ENCODE results near the gene MEN1.
"Not testable (repeated sequence)": the region's sequence is repeated elsewhere in the genome, so short reads cannot be mapped to it uniquely, and the experiment has no call there.

MEN1 gene

GRCh38 chr11:64832467-64833197 is 22.3 kb upstream of the MEN1 start:
- no peak for DNase-seq

GRCh38 chr11:64831411-64831891 is 21.1 kb upstream of the MEN1 start:
- DNase-seq, result no peak

- DNase-seq, result no peak
Measured at GRCh38 chr11:64829536-64830251, 19.3 kb upstream of the MEN1 start.

GRCh38 chr11:64827451-64827839 is 17.1 kb upstream of the MEN1 start:
- DNase-seq, result no peak

- DNase-seq, result no peak
Measured at GRCh38 chr11:64826578-64827450, 16.5 kb upstream of the MEN1 start.

GRCh38 chr11:64826062-64826461 is 15.7 kb upstream of the MEN1 start:
- DNase-seq, result no peak

GRCh38 chr11:64823568-64824119 is 13.3 kb upstream of the MEN1 start:
- DNase-seq, result no peak

- no peak for DNase-seq
Measured at GRCh38 chr11:64817476-64817875, 7.1 kb upstream of the MEN1 start.

GRCh38 chr11:64815433-64815832 is 5.1 kb upstream of the MEN1 start:
- DNase-seq, result not testable (repeated sequence)

GRCh38 chr11:64814712-64815187 is 4.4 kb upstream of the MEN1 start:
- DNase-seq, result no peak

- no peak for DNase-seq
Measured at GRCh38 chr11:64813826-64814225, 3.5 kb upstream of the MEN1 start.

- DNase-seq, result no peak
Measured at GRCh38 chr11:64810891-64811272, 531 bp upstream of the MEN1 start.

- no peak for DNase-seq
Measured at GRCh38 chr11:64809781-64810241, 540 bp downstream of the MEN1 start.

GRCh38 chr11:64805481-64805880 is 4.9 kb downstream of the MEN1 start:
- no peak for DNase-seq

GRCh38 chr11:64804346-64805210 is 5.8 kb downstream of the MEN1 start:
- no peak for DNase-seq

GRCh38 chr11:64803846-64804345 is 6.5 kb downstream of the MEN1 start:
- DNase-seq, result no peak

- peak; percentile 38 for DNase-seq
Measured at GRCh38 chr11:64803158-64803845, 7.0 kb downstream of the MEN1 start, which contains the start of gene MAP4K2. Gene MAP4K2, minus strand, starts transcription at chr11:64803214. Its CDS starts 65 bp downstream, at chr11:64803149.

- no peak for DNase-seq
Measured at GRCh38 chr11:64802370-64803157, 7.8 kb downstream of the MEN1 start.

GRCh38 chr11:64801561-64802369 is 8.6 kb downstream of the MEN1 start:
- no peak for DNase-seq

All from GF-D8 (cell line).